Glutamatergic neuron (in vitro differentiated cells): Measurements from ENCODE around the gene NAV2. TPM values are rescaled to one million over a fixed set of nuclear protein-coding genes. Genes with fewer than 3 reads are reported as not detected.
A peak's percentile ranks its signal among the peaks of the same experiment; 100 is the strongest.

Source experiments
- DNase-seq: peaks from one replicate; pipeline ENCODE4 v3.0.0; 2022
- H3K27ac Mint-ChIP-seq: one replicate; pipeline ENCODE4 v1.8.0; 2020; ENCODE audit warnings: mild to moderate bottlenecking, mixed read lengths, inconsistent platforms; ENCODE audit not compliant: unreplicated experiment
- H3K27me3 Mint-ChIP-seq: one replicate; pipeline ENCODE4 v1.8.0; 2020; ENCODE audit warnings: mild to moderate bottlenecking, moderate library complexity, mixed read lengths, inconsistent platforms; ENCODE audit not compliant: unreplicated experiment
- H3K36me3 Mint-ChIP-seq: one replicate; pipeline ENCODE4 v1.8.0; 2020; ENCODE audit warnings: mild to moderate bottlenecking, mixed read lengths, inconsistent platforms; ENCODE audit not compliant: unreplicated experiment
- H3K4me1 Mint-ChIP-seq: one replicate; pipeline ENCODE4 v1.8.0; 2020; ENCODE audit warnings: mild to moderate bottlenecking, low read depth, mixed read lengths, inconsistent platforms; ENCODE audit not compliant: unreplicated experiment
- H3K4me3 Mint-ChIP-seq: one replicate; pipeline ENCODE4 v1.8.0; 2020; ENCODE audit warnings: mild to moderate bottlenecking, mixed read lengths, inconsistent platforms; ENCODE audit not compliant: unreplicated experiment
- H3K9me3 Mint-ChIP-seq: one replicate; pipeline ENCODE4 v1.8.0; 2020; ENCODE audit warnings: mild to moderate bottlenecking, moderate library complexity, mixed read lengths, inconsistent platforms; ENCODE audit not compliant: unreplicated experiment
- CTCF ChIP-seq: fragments of 200-600 bp; sonication (generic); IDR thresholded peaks from one replicate; pipeline ENCODE4 v1.5.0; 2021; ENCODE audit not compliant: partially characterized antibody, unreplicated experiment
- total RNA-seq: library from RNA; stranded (reverse); fragmentation: NEBNext Ultra II Directional; extraction: Animal tissue kit (Norgen Biotek cat#: 25700); gene quantifications from one replicate; pipeline ENCODE4 v1.2.1, GENCODE V29; 2021; ENCODE audit not compliant: unreplicated experiment

NAV2 gene
- total RNA-seq, 1 donor from 2014 or later = 117 TPM

GRCh38 chr11:20038412-20038811 is 325.8 kb downstream of the NAV2 start:
- Mint-ChIP-seq H3K27me3 (peaks cover 13% of the 10 kb centered on the region), H3K9me3 (peaks cover 29% of the 10 kb centered on the region), H3K4me3 (no peak overlapping the region), H3K27ac (no peak overlapping the region), H3K36me3 (no peaks in the 10 kb centered on the region), H3K4me1 (peaks cover 48% of the 10 kb centered on the region)
- DNase-seq = no peak
- TF ChIP-seq CTCF = no peak

- Mint-ChIP-seq H3K4me3 (no peak overlapping the region), H3K27ac (no peak overlapping the region), H3K9me3 (peaks cover 30% of the 10 kb centered on the region), H3K4me1 (peaks cover 52% of the 10 kb centered on the region), H3K36me3 (no peaks in the 10 kb centered on the region), H3K27me3 (peaks cover 13% of the 10 kb centered on the region)
- no peak for DNase-seq
- no peak for TF ChIP-seq CTCF
These were observed 326.3 kb downstream of the NAV2 start for GRCh38 chr11:20038972-20039371.

GRCh38 chr11:20041499-20041898 is 328.9 kb downstream of the NAV2 start:
- DNase-seq = no peak
- no peak for TF ChIP-seq CTCF
- Mint-ChIP-seq H3K27me3 (peaks cover 8% of the 10 kb centered on the region), H3K4me3 (no peak overlapping the region), H3K36me3 (no peaks in the 10 kb centered on the region), H3K27ac (no peak overlapping the region), H3K4me1 (peaks cover 48% of the 10 kb centered on the region), H3K9me3 (peaks cover 30% of the 10 kb centered on the region)

- Mint-ChIP-seq H3K4me3 (peak overlapping the region; percentile 60), H3K4me1 (peaks cover 42% of the 10 kb centered on the region), H3K9me3 (peaks cover 27% of the 10 kb centered on the region), H3K36me3 (no peaks in the 10 kb centered on the region), H3K27ac (peak overlapping the region; percentile 94), H3K27me3 (peaks cover 6% of the 10 kb centered on the region)
- no peak for DNase-seq
- TF ChIP-seq CTCF = no peak
These were observed 329.5 kb downstream of the NAV2 start for GRCh38 chr11:20042045-20042639.

- H3K4me3 Mint-ChIP-seq = peak overlapping the region; percentile 67
- peak; percentile 54 for DNase-seq
- H3K36me3 Mint-ChIP-seq = no peaks in the 10 kb centered on the region
- H3K27me3 Mint-ChIP-seq = peaks cover 6% of the 10 kb centered on the region
- H3K27ac Mint-ChIP-seq = peak overlapping the region; percentile 94
- H3K9me3 Mint-ChIP-seq = peaks cover 22% of the 10 kb centered on the region
- no peak for TF ChIP-seq CTCF
- H3K4me1 Mint-ChIP-seq = peaks cover 36% of the 10 kb centered on the region
These were observed 330.2 kb downstream of the NAV2 start for GRCh38 chr11:20042811-20043341.
